GM23338 (cell line): ENCODE measurements around the gene ADGRL3. TPM values are rescaled to one million over a fixed set of nuclear protein-coding genes. Genes with fewer than 3 reads are reported as not detected.

ENCODE experiments used
- ATAC-seq: fragments of 200-7000 bp; cut with Tn5 transposase; 3 replicates; pipeline ENCODE4 v1.9.1; 2020
- DNase-seq: peaks from one replicate; pipeline ENCODE4 v3.0.0-alpha.2; 2015; ENCODE audit warnings: low spot score
- H2AFZ ChIP-seq: fragments of 200-600 bp; sonication (generic); 2 replicates; pipeline ENCODE4 v1.8.0; 2016; ENCODE audit warnings: antibody characterized with exemption, mild to moderate bottlenecking, moderate library complexity
- H3F3A ChIP-seq: fragments of 200-600 bp; sonication (generic); replicated peaks from 2 replicates; pipeline ENCODE4 v1.8.0; 2017; ENCODE audit warnings: antibody characterized with exemption, mixed run types, low read depth
- H3K27ac ChIP-seq: fragments of 200-600 bp; sonication (generic); 2 replicates; pipeline ENCODE4 v1.6.1; 2016; ENCODE audit warnings: low read depth
- H3K27me3 ChIP-seq: fragments of 200-600 bp; sonication (generic); 2 replicates; pipeline ENCODE4 v1.8.0; 2016; ENCODE audit warnings: mild to moderate bottlenecking, mixed run types, moderate library complexity; ENCODE audit not compliant: insufficient read depth
- H3K36me3 ChIP-seq: fragments of 200-600 bp; sonication (generic); 2 replicates; pipeline ENCODE4 v1.8.0; 2016; ENCODE audit warnings: mild to moderate bottlenecking; ENCODE audit not compliant: insufficient read depth
- H3K4me1 ChIP-seq: fragments of 200-600 bp; sonication (generic); 2 replicates; pipeline ENCODE4 v1.8.0; 2016; ENCODE audit warnings: mild to moderate bottlenecking, moderate library complexity; ENCODE audit not compliant: insufficient read depth
- H3K4me2 ChIP-seq: fragments of 200-600 bp; sonication (generic); 2 replicates; pipeline ENCODE4 v1.7.1; 2017; ENCODE audit warnings: mixed run types
- H3K4me3 ChIP-seq: fragments of 200-600 bp; sonication (generic); 2 replicates; pipeline ENCODE4 v1.6.1; 2016; ENCODE audit warnings: mixed run types
- H3K79me2 ChIP-seq: fragments of 200-600 bp; sonication (generic); replicated peaks from 2 replicates; pipeline ENCODE4 v1.8.0; 2017; ENCODE audit warnings: mild to moderate bottlenecking; ENCODE audit not compliant: insufficient read depth
- H3K9me2 ChIP-seq: fragments of 200-600 bp; sonication (generic); 2 replicates; pipeline ENCODE4 v1.8.0; 2017; ENCODE audit not compliant: insufficient read depth
- H4K20me1 ChIP-seq: fragments of 200-600 bp; sonication (generic); replicated peaks from 2 replicates; pipeline ENCODE4 v1.8.0; 2017; ENCODE audit warnings: mild to moderate bottlenecking; ENCODE audit not compliant: insufficient read depth
- H3K27ac Mint-ChIP-seq: 2 replicates; pipeline ENCODE4 v1.8.0; 2020; ENCODE audit warnings: inconsistent platforms, mild to moderate bottlenecking, moderate library complexity, mixed read lengths
- H3K27me3 Mint-ChIP-seq: 3 replicates; pipeline ENCODE4 v1.8.0; 2022; ENCODE audit warnings: low read depth, mild to moderate bottlenecking, moderate library complexity, mixed read lengths, inconsistent platforms; ENCODE audit not compliant: insufficient read depth, poor library complexity
- H3K36me3 Mint-ChIP-seq: 3 replicates; pipeline ENCODE4 v1.8.0; 2021; ENCODE audit warnings: low read depth, mild to moderate bottlenecking, inconsistent platforms, moderate library complexity, mixed read lengths
- H3K4me1 Mint-ChIP-seq: 3 replicates; pipeline ENCODE4 v1.8.0; 2020; ENCODE audit warnings: mild to moderate bottlenecking, inconsistent platforms, mixed read lengths
- H3K4me3 Mint-ChIP-seq: 3 replicates; pipeline ENCODE4 v1.8.0; 2021; ENCODE audit warnings: moderate library complexity, mild to moderate bottlenecking, inconsistent platforms, mixed read lengths
- H3K9me3 Mint-ChIP-seq: 3 replicates; pipeline ENCODE4 v1.8.0; 2020; ENCODE audit warnings: moderate library complexity, mild to moderate bottlenecking, inconsistent platforms, mixed read lengths
- CREB1 ChIP-seq: fragments of 250-450 bp; sonication (Bioruptor Pico); IDR thresholded peaks from 2 replicates; pipeline ENCODE4 v1.5.0; 2020; ENCODE audit warnings: low read depth, mild to moderate bottlenecking, moderate library complexity
- EZH2 ChIP-seq: fragments of 200-600 bp; sonication (generic); IDR thresholded peaks from one replicate; pipeline ENCODE4 v1.8.0; 2017; ENCODE audit warnings: antibody characterized with exemption, mild to moderate bottlenecking, low read depth; ENCODE audit not compliant: unreplicated experiment
- EZH2phosphoT487 ChIP-seq: fragments of 200-600 bp; sonication (generic); IDR thresholded peaks from one replicate; pipeline ENCODE4 v1.8.1; 2018; ENCODE audit warnings: antibody characterized with exemption; ENCODE audit not compliant: unreplicated experiment
- JUNB ChIP-seq: IDR thresholded peaks from one replicate; pipeline ENCODE4 v1.6.1; 2016; ENCODE audit warnings: antibody characterized with exemption; ENCODE audit not compliant: unreplicated experiment
- NANOG ChIP-seq: IDR thresholded peaks from 2 replicates; pipeline ENCODE4 v1.6.1; 2016; ENCODE audit warnings: antibody characterized with exemption, borderline replicate concordance
- POLR2AphosphoS5 ChIP-seq: IDR thresholded peaks from 2 replicates; pipeline ENCODE4 v1.6.1; 2016; ENCODE audit warnings: antibody characterized with exemption, low read depth
- STAT1 ChIP-seq: IDR thresholded peaks from one replicate; pipeline ENCODE4 v1.6.1; 2016; ENCODE audit warnings: antibody characterized with exemption; ENCODE audit not compliant: unreplicated experiment
- ZNF114 ChIP-seq: fragments of 250-450 bp; sonication (Bioruptor Pico); IDR thresholded peaks from 2 replicates; pipeline ENCODE4 v1.5.0; 2020; ENCODE audit warnings: mild to moderate bottlenecking, moderate library complexity
- ZNF331 ChIP-seq: fragments of 250-450 bp; sonication (Bioruptor Pico); IDR thresholded peaks from 2 replicates; pipeline ENCODE4 v1.5.0; 2020; ENCODE audit warnings: low read depth, mild to moderate bottlenecking, moderate library complexity
- polyA plus RNA-seq: library from polyadenylated mRNA; unstranded; fragments of >200 nt; fragmentation: Nextera tagmentation; extraction: Ambion mirVana; gene quantifications from 2 replicates; pipeline ENCODE4 v1.2.1, GENCODE V29; 2016
- total RNA-seq: library from RNA; depleted of rRNA; stranded (reverse); fragments of >200 nt; shearing (Covaris generic); gene quantifications from 2 replicates; pipeline ENCODE4 v1.2.3, GENCODE V29; 2014
- TF ChIP-seq, protein P1 (sequence below): fragments of 250-450 bp; sonication (Bioruptor Pico); IDR thresholded peaks from 2 replicates; pipeline ENCODE4 v1.5.0; 2020; ENCODE audit warnings: mild to moderate bottlenecking, moderate library complexity
- TF ChIP-seq, protein P2 (sequence below), 2 experiments: fragments of 200-600 bp in 1 of 2; sonication (generic) in 1 of 2; conservative IDR thresholded peaks; 2 replicates each; pipeline versions ENCODE4 v1.5.1 to v1.6.1; 2016 to 2017; ENCODE audit warnings: antibody characterized with exemption in 2 of 2, low read depth in 2 of 2, mild to moderate bottlenecking in 2 of 2, moderate library complexity in 1 of 2
- TF ChIP-seq, protein P3 (sequence below): IDR thresholded peaks from 2 replicates; pipeline ENCODE4 v1.6.1; 2016; ENCODE audit warnings: antibody characterized with exemption
- TF ChIP-seq, protein P4 (sequence below): IDR thresholded peaks from one replicate; pipeline ENCODE4 v1.6.1; 2018; ENCODE audit warnings: antibody characterized with exemption; ENCODE audit not compliant: unreplicated experiment

The ADGRL3 gene
- total and polyA plus RNA-seq, 2 experiments from 2014 or later = 9.7 to 16.5 TPM

DNA sequence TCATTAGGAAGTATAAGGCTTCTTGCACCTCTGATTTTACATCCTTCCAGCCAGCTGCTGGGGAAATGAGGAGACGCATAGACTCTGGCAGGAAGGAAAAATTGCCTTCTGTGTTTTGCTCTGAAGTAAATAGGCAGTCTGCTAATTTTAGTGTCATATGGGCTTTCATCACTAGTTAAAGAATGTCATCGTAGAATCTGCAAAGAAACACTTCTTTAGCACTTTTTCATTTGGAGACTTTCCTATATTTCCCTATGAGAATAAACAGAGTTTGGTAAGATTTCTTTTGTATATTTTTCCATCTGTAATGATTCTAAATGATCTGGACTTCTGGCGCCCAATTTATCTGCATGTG lies 3.3 kb downstream of the ADGRL3 start:
- Histone ChIP-seq H3K27ac (no peak overlapping the region), H3K27me3 (peaks cover 50% of the 10 kb centered on the region), H3K36me3 (no peaks in the 10 kb centered on the region), H3K9me2 (no peaks in the 10 kb centered on the region), H3K79me2 (peaks cover 71% of the 10 kb centered on the region), H3K4me2 (peak overlapping the region; percentile 93), H3F3A (no peaks in the 10 kb centered on the region; the same call in 1 of the 2 replicates), H2AFZ (no peak overlapping the region; the same call in 1 of the 2 replicates), H4K20me1 (peaks cover 8% of the 10 kb centered on the region; the same call in 1 of the 2 replicates), H3K4me3 (peak overlapping the region; percentile 82), H3K4me1 (peaks cover 39% of the 10 kb centered on the region)
- Mint-ChIP-seq H3K9me3 (no peaks in the 10 kb centered on the region), H3K4me3 (peak overlapping the region; percentile 95), H3K27ac (no peak overlapping the region), H3K27me3 (peaks cover 44% of the 10 kb centered on the region), H3K36me3 (peaks cover 12% of the 10 kb centered on the region; the same call in 2 of the 3 replicates), H3K4me1 (peaks cover 36% of the 10 kb centered on the region)
- TF ChIP-seq, protein P1, sequence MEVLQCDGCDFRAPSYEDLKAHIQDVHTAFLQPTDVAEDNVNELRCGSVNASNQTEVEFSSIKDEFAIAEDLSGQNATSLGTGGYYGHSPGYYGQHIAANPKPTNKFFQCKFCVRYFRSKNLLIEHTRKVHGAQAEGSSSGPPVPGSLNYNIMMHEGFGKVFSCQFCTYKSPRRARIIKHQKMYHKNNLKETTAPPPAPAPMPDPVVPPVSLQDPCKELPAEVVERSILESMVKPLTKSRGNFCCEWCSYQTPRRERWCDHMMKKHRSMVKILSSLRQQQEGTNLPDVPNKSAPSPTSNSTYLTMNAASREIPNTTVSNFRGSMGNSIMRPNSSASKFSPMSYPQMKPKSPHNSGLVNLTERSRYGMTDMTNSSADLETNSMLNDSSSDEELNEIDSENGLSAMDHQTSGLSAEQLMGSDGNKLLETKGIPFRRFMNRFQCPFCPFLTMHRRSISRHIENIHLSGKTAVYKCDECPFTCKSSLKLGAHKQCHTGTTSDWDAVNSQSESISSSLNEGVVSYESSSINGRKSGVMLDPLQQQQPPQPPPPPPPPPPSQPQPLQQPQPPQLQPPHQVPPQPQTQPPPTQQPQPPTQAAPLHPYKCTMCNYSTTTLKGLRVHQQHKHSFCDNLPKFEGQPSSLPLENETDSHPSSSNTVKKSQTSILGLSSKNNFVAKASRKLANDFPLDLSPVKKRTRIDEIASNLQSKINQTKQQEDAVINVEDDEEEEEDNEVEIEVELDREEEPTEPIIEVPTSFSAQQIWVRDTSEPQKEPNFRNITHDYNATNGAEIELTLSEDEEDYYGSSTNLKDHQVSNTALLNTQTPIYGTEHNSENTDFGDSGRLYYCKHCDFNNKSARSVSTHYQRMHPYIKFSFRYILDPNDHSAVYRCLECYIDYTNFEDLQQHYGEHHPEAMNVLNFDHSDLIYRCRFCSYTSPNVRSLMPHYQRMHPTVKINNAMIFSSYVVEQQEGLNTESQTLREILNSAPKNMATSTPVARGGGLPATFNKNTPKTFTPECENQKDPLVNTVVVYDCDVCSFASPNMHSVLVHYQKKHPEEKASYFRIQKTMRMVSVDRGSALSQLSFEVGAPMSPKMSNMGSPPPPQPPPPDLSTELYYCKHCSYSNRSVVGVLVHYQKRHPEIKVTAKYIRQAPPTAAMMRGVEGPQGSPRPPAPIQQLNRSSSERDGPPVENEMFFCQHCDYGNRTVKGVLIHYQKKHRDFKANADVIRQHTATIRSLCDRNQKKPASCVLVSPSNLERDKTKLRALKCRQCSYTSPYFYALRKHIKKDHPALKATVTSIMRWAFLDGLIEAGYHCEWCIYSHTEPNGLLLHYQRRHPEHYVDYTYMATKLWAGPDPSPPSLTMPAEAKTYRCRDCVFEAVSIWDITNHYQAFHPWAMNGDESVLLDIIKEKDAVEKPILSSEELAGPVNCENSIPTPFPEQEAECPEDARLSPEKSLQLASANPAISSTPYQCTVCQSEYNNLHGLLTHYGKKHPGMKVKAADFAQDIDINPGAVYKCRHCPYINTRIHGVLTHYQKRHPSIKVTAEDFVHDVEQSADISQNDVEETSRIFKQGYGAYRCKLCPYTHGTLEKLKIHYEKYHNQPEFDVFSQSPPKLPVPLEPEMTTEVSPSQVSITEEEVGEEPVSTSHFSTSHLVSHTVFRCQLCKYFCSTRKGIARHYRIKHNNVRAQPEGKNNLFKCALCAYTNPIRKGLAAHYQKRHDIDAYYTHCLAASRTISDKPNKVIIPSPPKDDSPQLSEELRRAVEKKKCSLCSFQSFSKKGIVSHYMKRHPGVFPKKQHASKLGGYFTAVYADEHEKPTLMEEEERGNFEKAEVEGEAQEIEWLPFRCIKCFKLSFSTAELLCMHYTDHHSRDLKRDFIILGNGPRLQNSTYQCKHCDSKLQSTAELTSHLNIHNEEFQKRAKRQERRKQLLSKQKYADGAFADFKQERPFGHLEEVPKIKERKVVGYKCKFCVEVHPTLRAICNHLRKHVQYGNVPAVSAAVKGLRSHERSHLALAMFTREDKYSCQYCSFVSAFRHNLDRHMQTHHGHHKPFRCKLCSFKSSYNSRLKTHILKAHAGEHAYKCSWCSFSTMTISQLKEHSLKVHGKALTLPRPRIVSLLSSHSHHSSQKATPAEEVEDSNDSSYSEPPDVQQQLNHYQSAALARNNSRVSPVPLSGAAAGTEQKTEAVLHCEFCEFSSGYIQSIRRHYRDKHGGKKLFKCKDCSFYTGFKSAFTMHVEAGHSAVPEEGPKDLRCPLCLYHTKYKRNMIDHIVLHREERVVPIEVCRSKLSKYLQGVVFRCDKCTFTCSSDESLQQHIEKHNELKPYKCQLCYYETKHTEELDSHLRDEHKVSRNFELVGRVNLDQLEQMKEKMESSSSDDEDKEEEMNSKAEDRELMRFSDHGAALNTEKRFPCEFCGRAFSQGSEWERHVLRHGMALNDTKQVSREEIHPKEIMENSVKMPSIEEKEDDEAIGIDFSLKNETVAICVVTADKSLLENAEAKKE = no peak
- TF ChIP-seq JUNB = no peak
- no peak for TF ChIP-seq POLR2AphosphoS5
- no peak for TF ChIP-seq EZH2
- TF ChIP-seq CREB1 = no peak
- no peak for TF ChIP-seq ZNF331 (CRISPR knock-in tag)
- TF ChIP-seq, protein P2, sequence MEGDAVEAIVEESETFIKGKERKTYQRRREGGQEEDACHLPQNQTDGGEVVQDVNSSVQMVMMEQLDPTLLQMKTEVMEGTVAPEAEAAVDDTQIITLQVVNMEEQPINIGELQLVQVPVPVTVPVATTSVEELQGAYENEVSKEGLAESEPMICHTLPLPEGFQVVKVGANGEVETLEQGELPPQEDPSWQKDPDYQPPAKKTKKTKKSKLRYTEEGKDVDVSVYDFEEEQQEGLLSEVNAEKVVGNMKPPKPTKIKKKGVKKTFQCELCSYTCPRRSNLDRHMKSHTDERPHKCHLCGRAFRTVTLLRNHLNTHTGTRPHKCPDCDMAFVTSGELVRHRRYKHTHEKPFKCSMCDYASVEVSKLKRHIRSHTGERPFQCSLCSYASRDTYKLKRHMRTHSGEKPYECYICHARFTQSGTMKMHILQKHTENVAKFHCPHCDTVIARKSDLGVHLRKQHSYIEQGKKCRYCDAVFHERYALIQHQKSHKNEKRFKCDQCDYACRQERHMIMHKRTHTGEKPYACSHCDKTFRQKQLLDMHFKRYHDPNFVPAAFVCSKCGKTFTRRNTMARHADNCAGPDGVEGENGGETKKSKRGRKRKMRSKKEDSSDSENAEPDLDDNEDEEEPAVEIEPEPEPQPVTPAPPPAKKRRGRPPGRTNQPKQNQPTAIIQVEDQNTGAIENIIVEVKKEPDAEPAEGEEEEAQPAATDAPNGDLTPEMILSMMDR (conservative IDR thresholded peaks at IDR 0.05; ENCODE audit: low read depth in 2 of 2) = no peak
- no peak for TF ChIP-seq EZH2phosphoT487
- TF ChIP-seq, protein P3, sequence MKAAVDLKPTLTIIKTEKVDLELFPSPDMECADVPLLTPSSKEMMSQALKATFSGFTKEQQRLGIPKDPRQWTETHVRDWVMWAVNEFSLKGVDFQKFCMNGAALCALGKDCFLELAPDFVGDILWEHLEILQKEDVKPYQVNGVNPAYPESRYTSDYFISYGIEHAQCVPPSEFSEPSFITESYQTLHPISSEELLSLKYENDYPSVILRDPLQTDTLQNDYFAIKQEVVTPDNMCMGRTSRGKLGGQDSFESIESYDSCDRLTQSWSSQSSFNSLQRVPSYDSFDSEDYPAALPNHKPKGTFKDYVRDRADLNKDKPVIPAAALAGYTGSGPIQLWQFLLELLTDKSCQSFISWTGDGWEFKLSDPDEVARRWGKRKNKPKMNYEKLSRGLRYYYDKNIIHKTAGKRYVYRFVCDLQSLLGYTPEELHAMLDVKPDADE = no peak
- no peak for TF ChIP-seq NANOG
- TF ChIP-seq, protein P4, sequence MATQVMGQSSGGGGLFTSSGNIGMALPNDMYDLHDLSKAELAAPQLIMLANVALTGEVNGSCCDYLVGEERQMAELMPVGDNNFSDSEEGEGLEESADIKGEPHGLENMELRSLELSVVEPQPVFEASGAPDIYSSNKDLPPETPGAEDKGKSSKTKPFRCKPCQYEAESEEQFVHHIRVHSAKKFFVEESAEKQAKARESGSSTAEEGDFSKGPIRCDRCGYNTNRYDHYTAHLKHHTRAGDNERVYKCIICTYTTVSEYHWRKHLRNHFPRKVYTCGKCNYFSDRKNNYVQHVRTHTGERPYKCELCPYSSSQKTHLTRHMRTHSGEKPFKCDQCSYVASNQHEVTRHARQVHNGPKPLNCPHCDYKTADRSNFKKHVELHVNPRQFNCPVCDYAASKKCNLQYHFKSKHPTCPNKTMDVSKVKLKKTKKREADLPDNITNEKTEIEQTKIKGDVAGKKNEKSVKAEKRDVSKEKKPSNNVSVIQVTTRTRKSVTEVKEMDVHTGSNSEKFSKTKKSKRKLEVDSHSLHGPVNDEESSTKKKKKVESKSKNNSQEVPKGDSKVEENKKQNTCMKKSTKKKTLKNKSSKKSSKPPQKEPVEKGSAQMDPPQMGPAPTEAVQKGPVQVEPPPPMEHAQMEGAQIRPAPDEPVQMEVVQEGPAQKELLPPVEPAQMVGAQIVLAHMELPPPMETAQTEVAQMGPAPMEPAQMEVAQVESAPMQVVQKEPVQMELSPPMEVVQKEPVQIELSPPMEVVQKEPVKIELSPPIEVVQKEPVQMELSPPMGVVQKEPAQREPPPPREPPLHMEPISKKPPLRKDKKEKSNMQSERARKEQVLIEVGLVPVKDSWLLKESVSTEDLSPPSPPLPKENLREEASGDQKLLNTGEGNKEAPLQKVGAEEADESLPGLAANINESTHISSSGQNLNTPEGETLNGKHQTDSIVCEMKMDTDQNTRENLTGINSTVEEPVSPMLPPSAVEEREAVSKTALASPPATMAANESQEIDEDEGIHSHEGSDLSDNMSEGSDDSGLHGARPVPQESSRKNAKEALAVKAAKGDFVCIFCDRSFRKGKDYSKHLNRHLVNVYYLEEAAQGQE = no peak
- TF ChIP-seq ZNF114 (CRISPR knock-in tag) = no peak
- no peak for TF ChIP-seq STAT1
- ATAC-seq (no peak), DNase-seq (no peak)
